ENCODE data around the gene INA. TPM values are rescaled to one million over a fixed set of nuclear protein-coding genes. Genes with fewer than 3 reads are reported as not detected.

INA gene
- total and polyA plus RNA-seq, 11 donors = 0.04 to 0.11 (median 0.08) TPM; not detected in 8

DNA sequence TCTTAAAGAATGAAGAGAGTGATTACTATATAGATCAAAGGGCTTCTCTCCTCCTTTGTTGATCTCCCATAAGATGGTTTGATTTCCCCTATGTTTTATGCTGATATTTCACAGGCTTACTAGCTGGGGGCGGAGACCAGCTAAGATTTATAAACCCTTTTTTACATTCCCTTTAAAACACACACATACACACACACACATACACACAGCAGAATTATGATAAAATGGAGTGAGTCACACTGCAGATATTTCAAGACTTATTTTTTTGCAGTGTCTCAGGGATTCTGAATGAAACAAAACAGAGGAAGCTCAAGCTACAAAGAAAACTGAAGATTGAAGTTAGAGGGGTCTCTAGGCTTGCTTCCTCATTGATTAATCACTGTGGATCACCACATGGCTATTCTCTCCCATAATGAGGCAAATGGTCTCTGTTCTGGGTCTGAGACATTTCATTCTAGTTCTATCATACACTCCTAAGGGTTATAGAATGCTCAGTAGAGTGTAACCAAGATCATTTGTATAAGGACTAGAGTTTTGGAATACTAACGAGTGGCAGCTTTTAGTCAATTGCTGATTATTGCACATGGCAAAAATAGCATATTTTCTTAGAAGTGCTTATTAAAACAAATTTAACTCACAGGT lies 18.6 kb downstream of the INA start:
- intact Hi-C loops (cut with DNase I) = no loop called here
- 73 to 86% (median 84%) methylated on average over 2 of the region's 2 CpGs for WGBS, 4 donors
- TF ChIP-seq, protein P1, sequence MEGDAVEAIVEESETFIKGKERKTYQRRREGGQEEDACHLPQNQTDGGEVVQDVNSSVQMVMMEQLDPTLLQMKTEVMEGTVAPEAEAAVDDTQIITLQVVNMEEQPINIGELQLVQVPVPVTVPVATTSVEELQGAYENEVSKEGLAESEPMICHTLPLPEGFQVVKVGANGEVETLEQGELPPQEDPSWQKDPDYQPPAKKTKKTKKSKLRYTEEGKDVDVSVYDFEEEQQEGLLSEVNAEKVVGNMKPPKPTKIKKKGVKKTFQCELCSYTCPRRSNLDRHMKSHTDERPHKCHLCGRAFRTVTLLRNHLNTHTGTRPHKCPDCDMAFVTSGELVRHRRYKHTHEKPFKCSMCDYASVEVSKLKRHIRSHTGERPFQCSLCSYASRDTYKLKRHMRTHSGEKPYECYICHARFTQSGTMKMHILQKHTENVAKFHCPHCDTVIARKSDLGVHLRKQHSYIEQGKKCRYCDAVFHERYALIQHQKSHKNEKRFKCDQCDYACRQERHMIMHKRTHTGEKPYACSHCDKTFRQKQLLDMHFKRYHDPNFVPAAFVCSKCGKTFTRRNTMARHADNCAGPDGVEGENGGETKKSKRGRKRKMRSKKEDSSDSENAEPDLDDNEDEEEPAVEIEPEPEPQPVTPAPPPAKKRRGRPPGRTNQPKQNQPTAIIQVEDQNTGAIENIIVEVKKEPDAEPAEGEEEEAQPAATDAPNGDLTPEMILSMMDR (IDR thresholded peaks at IDR 0.05) = no peak
- TF ChIP-seq POLR2A (IDR thresholded peaks at IDR 0.05) = no peak
- DNase-seq (no peak), ATAC-seq (no peak)
- no peak overlapping the region for H3K27ac ChIP-seq
- H3K36me3 ChIP-seq = no peaks in the 10 kb centered on the region
- H3K27me3 ChIP-seq = no peaks in the 10 kb centered on the region
- H3K9me3 ChIP-seq = no peaks in the 10 kb centered on the region
- no peak overlapping the region for H3K4me3 ChIP-seq
- no peaks in the 10 kb centered on the region for H3K4me1 ChIP-seq

DNA sequence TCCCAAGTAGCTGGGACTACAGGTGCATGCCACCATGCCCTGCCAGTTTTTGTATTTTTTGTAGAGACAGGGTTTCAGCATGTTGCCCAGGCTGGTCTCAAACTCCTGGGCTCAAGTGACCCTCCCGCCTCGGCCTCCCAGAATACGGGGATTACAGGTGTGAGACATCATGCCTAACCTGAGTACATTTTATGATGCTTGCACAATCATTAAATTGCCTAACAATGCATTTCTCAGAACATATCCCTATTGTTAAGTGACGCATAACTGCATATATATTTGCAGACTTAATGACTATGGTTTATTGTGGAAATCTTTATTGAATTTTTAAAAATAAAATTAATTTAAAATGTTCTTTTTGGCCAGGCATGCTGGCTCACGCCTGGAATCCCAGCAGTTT lies 30.7 kb downstream of the INA start:
- intact Hi-C loops (cut with DNase I) = no loop called here
- Histone ChIP-seq H3K27ac (no peak overlapping the region), H3K9me3 (no peaks in the 10 kb centered on the region), H3K27me3 (no peaks in the 10 kb centered on the region), H3K36me3 (peaks cover 0 to 98% (median 60%) of the 10 kb centered on the region in 9 donors), H3K4me1 (no peaks in the 10 kb centered on the region), H3K4me3 (no peak overlapping the region)
- ATAC-seq = no peak
- TF ChIP-seq POLR2A (IDR thresholded peaks at IDR 0.05) = no peak
- TF ChIP-seq, protein P1 (IDR thresholded peaks at IDR 0.05) = no peak
- no peak for DNase-seq
- 96 to 98% (median 97%) methylated on average over 5 of the region's 5 CpGs for WGBS, 4 donors

DNA sequence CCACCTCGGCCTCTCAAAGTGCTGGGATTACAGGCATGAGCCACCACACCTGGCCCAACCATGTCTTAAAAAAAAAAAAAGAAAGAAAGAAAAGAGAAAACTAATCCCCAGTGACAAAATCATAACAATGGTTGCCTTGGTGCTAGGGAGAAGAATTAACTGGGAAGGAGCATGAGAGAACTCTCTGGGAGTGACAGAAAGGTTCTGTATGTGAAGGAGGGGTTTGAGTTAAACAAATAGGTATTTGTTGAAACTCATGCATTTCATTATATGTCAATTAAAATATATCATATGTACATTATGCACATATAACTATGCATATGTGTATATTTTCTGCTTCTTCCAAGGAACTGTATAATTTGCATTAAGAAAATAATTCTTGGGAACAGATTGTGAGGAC lies 33.3 kb downstream of the INA start:
- H3K27ac ChIP-seq = no peak overlapping the region
- H3K9me3 ChIP-seq = no peaks in the 10 kb centered on the region
- WGBS, 4 donors = 90 to 100% (median 94%) methylated on average over 1 of the region's 1 CpG
- H3K27me3 ChIP-seq = no peaks in the 10 kb centered on the region
- DNase-seq (no peak), ATAC-seq (no peak)
- intact Hi-C loops (cut with DNase I) = no loop called here
- TF ChIP-seq, protein P1 (IDR thresholded peaks at IDR 0.05) = no peak
- no peak for TF ChIP-seq POLR2A (IDR thresholded peaks at IDR 0.05)
- peaks cover 0 to 99% (median 68%) of the 10 kb centered on the region in 9 donors for H3K36me3 ChIP-seq
- no peak overlapping the region for H3K4me3 ChIP-seq
- no peaks in the 10 kb centered on the region for H3K4me1 ChIP-seq

DNA sequence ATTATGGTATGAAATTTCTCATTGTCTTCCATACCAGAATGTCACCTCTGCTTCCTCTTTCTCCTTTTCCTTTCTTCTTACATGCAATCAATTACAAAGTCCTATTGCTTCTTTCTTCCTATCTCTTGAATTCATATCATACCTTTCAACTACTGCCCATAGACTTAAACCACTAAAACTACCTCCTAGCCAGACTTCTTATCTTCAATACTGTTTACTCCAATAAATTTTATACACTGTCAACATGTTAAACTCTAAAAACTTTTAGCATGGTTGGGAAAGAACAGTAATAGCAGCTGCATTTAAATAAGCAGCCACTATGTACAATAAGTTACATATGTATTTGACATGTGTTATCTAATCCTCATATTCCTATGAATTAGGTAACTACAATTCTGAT lies 39.1 kb downstream of the INA start:
- Histone ChIP-seq H3K27ac (no peak overlapping the region), H3K36me3 (peaks cover 0 to 88% (median 73%) of the 10 kb centered on the region in 9 donors), H3K4me1 (no peaks in the 10 kb centered on the region), H3K9me3 (no peaks in the 10 kb centered on the region), H3K4me3 (no peak overlapping the region), H3K27me3 (no peaks in the 10 kb centered on the region)
- TF ChIP-seq, protein P1 (IDR thresholded peaks at IDR 0.05) = no peak
- no peak for TF ChIP-seq POLR2A (IDR thresholded peaks at IDR 0.05)
- intact Hi-C loops (cut with DNase I) = no loop called here
- no peak for DNase-seq
- ATAC-seq = no peak

All from heart left ventricle (tissue), 16 donors.